Nephron (organoid): ENCODE results near the gene AOC3.

Source experiments
- H3K27ac Mint-ChIP-seq, 3 experiments: 2 replicates each; pipeline ENCODE4 v1.8.0; 2020; ENCODE audit warnings: mixed read lengths in 3 of 3, mild to moderate bottlenecking in 2 of 3, moderate library complexity in 1 of 3
- H3K27me3 Mint-ChIP-seq: 2 replicates; pipeline ENCODE4 v1.8.0; 2021; ENCODE audit warnings: low read depth, mild to moderate bottlenecking, moderate library complexity, mixed read lengths
- H3K36me3 Mint-ChIP-seq: 2 replicates; pipeline ENCODE4 v1.8.0; 2020; ENCODE audit warnings: low read depth, mixed read lengths
- H3K4me1 Mint-ChIP-seq: 2 replicates; pipeline ENCODE4 v1.8.0; 2020; ENCODE audit warnings: mixed read lengths
- H3K4me3 Mint-ChIP-seq, 3 experiments: 2 replicates each; pipeline ENCODE4 v1.8.0; 2020; ENCODE audit warnings: mild to moderate bottlenecking in 3 of 3, mixed read lengths in 3 of 3, moderate library complexity in 2 of 3
- H3K9me3 Mint-ChIP-seq: 2 replicates; pipeline ENCODE4 v1.8.0; 2020; ENCODE audit warnings: mixed read lengths
- TF ChIP-seq, protein P1 (sequence below), 3 experiments: fragments of 200-600 bp; sonication (generic); IDR thresholded peaks; one replicate each; pipeline ENCODE4 v1.5.0; 2021; ENCODE audit warnings: antibody characterized with exemption in 3 of 3; ENCODE audit not compliant: unreplicated experiment in 3 of 3

AOC3 gene, protein sequence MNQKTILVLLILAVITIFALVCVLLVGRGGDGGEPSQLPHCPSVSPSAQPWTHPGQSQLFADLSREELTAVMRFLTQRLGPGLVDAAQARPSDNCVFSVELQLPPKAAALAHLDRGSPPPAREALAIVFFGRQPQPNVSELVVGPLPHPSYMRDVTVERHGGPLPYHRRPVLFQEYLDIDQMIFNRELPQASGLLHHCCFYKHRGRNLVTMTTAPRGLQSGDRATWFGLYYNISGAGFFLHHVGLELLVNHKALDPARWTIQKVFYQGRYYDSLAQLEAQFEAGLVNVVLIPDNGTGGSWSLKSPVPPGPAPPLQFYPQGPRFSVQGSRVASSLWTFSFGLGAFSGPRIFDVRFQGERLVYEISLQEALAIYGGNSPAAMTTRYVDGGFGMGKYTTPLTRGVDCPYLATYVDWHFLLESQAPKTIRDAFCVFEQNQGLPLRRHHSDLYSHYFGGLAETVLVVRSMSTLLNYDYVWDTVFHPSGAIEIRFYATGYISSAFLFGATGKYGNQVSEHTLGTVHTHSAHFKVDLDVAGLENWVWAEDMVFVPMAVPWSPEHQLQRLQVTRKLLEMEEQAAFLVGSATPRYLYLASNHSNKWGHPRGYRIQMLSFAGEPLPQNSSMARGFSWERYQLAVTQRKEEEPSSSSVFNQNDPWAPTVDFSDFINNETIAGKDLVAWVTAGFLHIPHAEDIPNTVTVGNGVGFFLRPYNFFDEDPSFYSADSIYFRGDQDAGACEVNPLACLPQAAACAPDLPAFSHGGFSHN

DNA sequence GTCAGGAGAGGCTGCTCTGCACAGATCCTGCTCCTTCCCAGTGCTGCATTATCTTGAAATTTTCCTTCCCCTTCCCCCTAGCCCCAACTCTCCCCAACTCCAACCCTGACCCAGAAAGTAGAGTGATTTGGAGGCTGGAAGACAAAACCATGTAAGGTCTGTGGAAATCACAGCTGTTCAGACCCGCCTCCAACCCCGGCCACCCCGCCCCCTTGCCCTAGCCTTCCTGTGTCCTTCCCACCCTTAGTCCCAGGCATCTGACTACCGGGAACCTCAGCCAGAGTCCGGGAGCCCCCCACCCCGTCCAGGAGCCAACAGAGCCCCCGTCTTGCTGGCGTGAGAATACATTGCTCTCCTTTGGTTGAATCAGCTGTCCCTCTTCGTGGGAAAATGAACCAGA lies at the start of gene AOC3:
Gene AOC3 (plus strand): TSS at position 246 of the 400 bp plus-strand sequence. CDS start 145 bp downstream, at position 391.
- peak within 1 kb of the TSS in 1 of 3 experiments; percentile 13 for H3K4me3 Mint-ChIP-seq

DNA sequence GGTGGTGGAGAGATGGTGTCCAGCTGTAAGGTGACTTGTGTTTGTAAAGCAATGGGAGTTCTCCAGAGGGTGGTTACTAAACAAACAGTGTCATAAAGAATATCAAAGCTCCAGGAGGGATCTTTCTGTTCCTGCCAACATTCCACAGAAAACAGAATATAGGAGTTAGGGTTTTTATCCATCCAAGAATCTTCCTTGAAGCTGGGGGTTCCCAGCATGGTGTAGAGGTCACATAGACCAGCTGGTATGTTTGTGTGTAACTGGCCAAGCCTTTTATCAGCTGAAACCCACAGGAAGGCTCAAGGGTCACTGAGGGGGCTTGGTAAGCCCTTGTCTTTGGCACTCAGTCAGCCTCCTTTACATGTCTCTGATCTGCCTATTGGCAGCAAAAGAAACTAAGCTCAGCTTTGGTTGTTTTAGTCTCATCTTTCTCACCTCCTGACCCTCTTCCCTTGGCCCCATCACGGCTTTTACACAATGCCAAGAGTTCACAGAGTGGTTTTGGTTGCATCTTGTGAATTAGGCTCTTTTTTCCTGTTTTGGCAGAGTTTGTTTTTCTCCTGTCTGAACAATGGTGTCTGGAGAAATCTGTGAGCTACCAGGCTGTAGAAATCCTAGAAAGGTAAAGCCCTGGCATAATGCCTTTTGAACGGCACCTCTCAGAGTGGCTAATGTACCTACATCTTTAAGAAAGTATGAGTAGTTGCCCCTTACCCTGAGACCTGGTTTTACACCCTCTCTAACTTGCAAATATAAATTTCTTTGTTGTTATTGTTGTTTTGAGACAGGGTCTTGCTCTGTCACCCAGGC lies 47.7 kb upstream of the AOC3 start:
- TF ChIP-seq, protein P1, sequence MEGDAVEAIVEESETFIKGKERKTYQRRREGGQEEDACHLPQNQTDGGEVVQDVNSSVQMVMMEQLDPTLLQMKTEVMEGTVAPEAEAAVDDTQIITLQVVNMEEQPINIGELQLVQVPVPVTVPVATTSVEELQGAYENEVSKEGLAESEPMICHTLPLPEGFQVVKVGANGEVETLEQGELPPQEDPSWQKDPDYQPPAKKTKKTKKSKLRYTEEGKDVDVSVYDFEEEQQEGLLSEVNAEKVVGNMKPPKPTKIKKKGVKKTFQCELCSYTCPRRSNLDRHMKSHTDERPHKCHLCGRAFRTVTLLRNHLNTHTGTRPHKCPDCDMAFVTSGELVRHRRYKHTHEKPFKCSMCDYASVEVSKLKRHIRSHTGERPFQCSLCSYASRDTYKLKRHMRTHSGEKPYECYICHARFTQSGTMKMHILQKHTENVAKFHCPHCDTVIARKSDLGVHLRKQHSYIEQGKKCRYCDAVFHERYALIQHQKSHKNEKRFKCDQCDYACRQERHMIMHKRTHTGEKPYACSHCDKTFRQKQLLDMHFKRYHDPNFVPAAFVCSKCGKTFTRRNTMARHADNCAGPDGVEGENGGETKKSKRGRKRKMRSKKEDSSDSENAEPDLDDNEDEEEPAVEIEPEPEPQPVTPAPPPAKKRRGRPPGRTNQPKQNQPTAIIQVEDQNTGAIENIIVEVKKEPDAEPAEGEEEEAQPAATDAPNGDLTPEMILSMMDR (IDR thresholded peaks at IDR 0.05; ENCODE audit: unreplicated experiment in 3 of 3), result no peak
- Mint-ChIP-seq H3K27ac (no peak overlapping the region), H3K9me3 (no peaks in the 10 kb centered on the region), H3K4me1 (peaks cover 15% of the 10 kb centered on the region), H3K4me3 (peak overlapping the region in 1 of 3 experiments; percentile 5), H3K36me3 (no peaks in the 10 kb centered on the region), H3K27me3 (peaks cover 6% of the 10 kb centered on the region)

More for the DNA sequence above, at the start of gene AOC3:
- TF ChIP-seq, protein P1 (IDR thresholded peaks at IDR 0.05; ENCODE audit: unreplicated experiment in 3 of 3), result no peak
- Mint-ChIP-seq H3K27me3 (no peaks in the 10 kb centered on the region), H3K36me3 (no peaks in the 10 kb centered on the region), H3K9me3 (no peaks in the 10 kb centered on the region), H3K27ac (peak within 1 kb of the TSS; percentile 62 to 85 (median 70)), H3K4me1 (peaks cover 29% of the 10 kb centered on the region)

DNA sequence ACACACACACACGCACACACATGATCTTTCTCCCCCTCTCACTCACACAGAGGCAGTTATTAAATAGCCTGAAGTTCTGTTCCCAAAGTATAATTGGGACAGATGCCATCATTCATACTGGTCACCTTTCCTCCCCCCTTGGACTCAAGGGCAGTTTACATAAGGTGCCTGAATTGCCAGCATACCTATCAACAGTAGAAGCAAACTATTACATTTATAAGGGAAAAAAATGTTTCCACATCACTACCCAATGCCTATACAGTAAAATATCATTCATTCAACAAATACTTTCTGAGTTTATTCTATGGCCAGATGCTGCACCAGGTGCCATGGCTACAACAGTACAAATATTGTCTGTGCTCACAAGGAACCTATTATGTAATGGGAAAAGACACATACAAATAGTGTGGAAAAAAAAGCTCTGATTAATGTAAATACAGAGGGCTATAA lies 46.1 kb upstream of the AOC3 start:
- Mint-ChIP-seq H3K36me3 (peaks cover 2% of the 10 kb centered on the region), H3K4me3 (no peak overlapping the region), H3K27ac (peak overlapping the region in 2 of 3 experiments; percentile 11 to 46), H3K27me3 (peaks cover 6% of the 10 kb centered on the region), H3K9me3 (no peaks in the 10 kb centered on the region), H3K4me1 (peaks cover 9% of the 10 kb centered on the region)
- TF ChIP-seq, protein P1 (IDR thresholded peaks at IDR 0.05; ENCODE audit: unreplicated experiment in 3 of 3), result no peak

DNA sequence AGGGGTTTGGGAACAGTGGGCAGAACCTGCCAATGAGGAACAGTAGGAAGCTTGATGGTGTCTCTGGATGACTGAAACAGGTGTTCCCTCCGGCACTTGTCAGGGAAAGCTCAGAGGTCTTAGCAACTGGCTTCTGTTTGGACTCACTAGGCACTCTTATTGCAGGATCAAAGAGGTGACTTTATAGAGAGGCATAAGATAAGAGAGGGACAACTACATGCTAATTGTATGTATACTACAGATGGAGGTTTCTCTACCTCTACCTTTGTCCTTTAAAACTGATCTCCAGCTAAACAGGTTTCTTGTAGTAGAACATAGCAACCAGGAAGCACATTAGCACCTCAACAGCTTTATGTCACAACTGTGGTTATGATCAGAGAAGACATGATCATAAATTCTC lies 44.8 kb upstream of the AOC3 start:
- Mint-ChIP-seq H3K36me3 (peaks cover 10% of the 10 kb centered on the region), H3K27me3 (peaks cover 6% of the 10 kb centered on the region), H3K4me1 (peaks cover 9% of the 10 kb centered on the region), H3K4me3 (no peak overlapping the region), H3K9me3 (no peaks in the 10 kb centered on the region), H3K27ac (no peak overlapping the region)
- TF ChIP-seq, protein P1 (IDR thresholded peaks at IDR 0.05; ENCODE audit: unreplicated experiment in 3 of 3), result no peak

DNA sequence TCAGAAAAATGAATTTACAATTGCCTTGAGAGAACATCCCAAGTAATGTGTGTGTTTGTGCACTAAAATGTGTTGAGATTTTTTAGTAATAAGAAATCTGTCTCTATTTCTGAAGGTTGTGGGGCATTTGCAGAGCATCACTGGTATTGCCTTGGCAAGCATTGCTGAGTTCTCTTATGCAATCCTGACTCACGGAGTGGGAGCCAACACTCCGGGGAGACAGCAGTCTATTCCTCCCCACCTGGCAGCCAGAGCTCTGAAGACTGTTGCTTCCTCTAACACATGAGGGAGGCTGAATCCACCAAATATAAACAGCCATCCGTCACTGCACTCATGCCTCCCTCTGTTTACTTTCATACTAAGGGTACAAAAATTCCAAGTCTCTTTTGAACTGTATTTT lies 41.7 kb upstream of the AOC3 start:
- H3K27ac Mint-ChIP-seq, result no peak overlapping the region
- H3K27me3 Mint-ChIP-seq, result peaks cover 6% of the 10 kb centered on the region
- TF ChIP-seq, protein P1 (IDR thresholded peaks at IDR 0.05; ENCODE audit: unreplicated experiment in 3 of 3), result no peak
- H3K36me3 Mint-ChIP-seq, result peaks cover 25% of the 10 kb centered on the region
- H3K4me1 Mint-ChIP-seq, result no peaks in the 10 kb centered on the region
- no peak overlapping the region for H3K4me3 Mint-ChIP-seq
- no peaks in the 10 kb centered on the region for H3K9me3 Mint-ChIP-seq
